NCI-H69 (cell line): Measurements from ENCODE around the gene RNF152.

Experiments used
- DNase-seq: peaks from one replicate; lab custom pipeline; 2025; lab: John Stamatoyannopoulos, UW

Gene RNF152

GRCh38 chr18:61893971-61894750 lies 1.4 kb upstream of the RNF152 start:
- DNase-seq, result peak; percentile 89

- peak; percentile 84 for DNase-seq
Measured at GRCh38 chr18:61893309-61893970, 633 bp upstream of the RNF152 start.

- DNase-seq, result no peak
Measured at GRCh38 chr18:61891894-61892293, 913 bp downstream of the RNF152 start.

GRCh38 chr18:61891271-61891670 lies 1.5 kb downstream of the RNF152 start:
- DNase-seq, result peak; percentile 64

GRCh38 chr18:61890344-61890743 lies 2.5 kb downstream of the RNF152 start:
- DNase-seq, result peak; percentile 70

- peak; percentile 88 for DNase-seq
Measured at GRCh38 chr18:61889541-61889940, 3.3 kb downstream of the RNF152 start.

GRCh38 chr18:61888622-61889021 lies 4.2 kb downstream of the RNF152 start:
- DNase-seq, result no peak

- DNase-seq, result no peak
Measured at GRCh38 chr18:61887838-61888237, 5.0 kb downstream of the RNF152 start.

GRCh38 chr18:61883547-61883946 lies 9.3 kb downstream of the RNF152 start:
- DNase-seq, result no peak

- DNase-seq, result no peak
Measured at GRCh38 chr18:61882296-61883004, 10.4 kb downstream of the RNF152 start.

GRCh38 chr18:61876899-61877298 lies 15.9 kb downstream of the RNF152 start:
- DNase-seq, result no peak

GRCh38 chr18:61870151-61870550 lies 22.7 kb downstream of the RNF152 start:
- peak; percentile 60 for DNase-seq

GRCh38 chr18:61869636-61870035 lies 23.2 kb downstream of the RNF152 start:
- no peak for DNase-seq

- no peak for DNase-seq
Measured at GRCh38 chr18:61865466-61866175, 27.2 kb downstream of the RNF152 start.

- no peak for DNase-seq
Measured at GRCh38 chr18:61861372-61861771, 31.4 kb downstream of the RNF152 start.

- no peak for DNase-seq
Measured at GRCh38 chr18:61860302-61860701, 32.5 kb downstream of the RNF152 start.

GRCh38 chr18:61859113-61859512 lies 33.7 kb downstream of the RNF152 start:
- DNase-seq, result no peak

- DNase-seq, result peak; percentile 85
Measured at GRCh38 chr18:61856678-61857077, 36.1 kb downstream of the RNF152 start.

GRCh38 chr18:61855449-61856378 lies 37.1 kb downstream of the RNF152 start:
- no peak for DNase-seq

GRCh38 chr18:61854578-61855448 lies 38.0 kb downstream of the RNF152 start:
- peak; percentile 26 for DNase-seq
